OCI-LY3 (cell line): ENCODE results near the gene SKOR1.

Experiments
- EZH2phosphoT487 ChIP-seq: fragments of 200-600 bp; shearing (Covaris generic); IDR thresholded peaks from 2 replicates; pipeline ENCODE4 v1.6.1; 2018; ENCODE audit warnings: antibody characterized with exemption, mixed run types, low read depth
- TF ChIP-seq, protein P1 (sequence below): fragments of 200-600, 300-600 bp; sonication (generic); IDR thresholded peaks from 2 replicates; pipeline ENCODE4 v1.5.1; 2014; ENCODE audit warnings: antibody characterized with exemption, low read length, low read depth

DNA sequence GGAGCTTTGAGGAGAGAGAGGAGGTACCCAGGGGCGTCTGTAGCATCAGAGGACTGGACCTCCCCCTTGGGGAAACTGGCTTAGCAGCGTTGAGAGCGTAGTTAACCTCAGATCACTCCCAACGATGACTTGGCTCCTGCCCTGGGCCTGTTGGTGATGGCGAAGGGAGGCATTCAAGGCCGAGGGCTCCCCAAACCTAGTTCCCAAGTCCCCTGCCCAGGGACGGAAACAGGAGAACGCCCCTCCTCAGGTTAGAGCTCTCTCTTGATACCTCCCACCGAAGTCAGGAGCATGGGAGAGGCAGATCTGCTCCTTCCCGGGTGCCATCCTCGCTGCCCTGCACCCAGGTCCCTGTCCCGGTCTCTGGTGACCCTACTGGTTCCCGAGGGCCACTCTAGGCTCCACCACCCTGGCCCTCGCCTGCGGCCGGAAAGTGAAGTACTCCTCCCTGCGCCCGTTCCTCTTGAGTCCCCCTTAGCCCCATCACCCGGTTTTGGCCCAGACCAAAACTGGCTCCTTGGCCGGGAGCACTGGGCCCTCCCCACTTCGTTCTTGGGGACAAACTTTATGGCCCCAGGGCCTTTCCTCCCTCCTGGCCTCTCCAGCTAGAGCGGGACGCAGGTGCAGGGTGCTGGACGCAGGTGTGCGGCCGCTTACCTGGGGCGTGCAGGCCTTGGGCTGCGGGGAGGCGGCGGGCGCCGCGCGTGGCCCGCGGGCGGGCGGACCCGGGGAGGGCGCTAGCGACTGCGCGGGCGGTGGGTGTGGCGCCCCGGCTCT is 2.6 kb upstream of the SKOR1 start:
- TF ChIP-seq, protein P1, sequence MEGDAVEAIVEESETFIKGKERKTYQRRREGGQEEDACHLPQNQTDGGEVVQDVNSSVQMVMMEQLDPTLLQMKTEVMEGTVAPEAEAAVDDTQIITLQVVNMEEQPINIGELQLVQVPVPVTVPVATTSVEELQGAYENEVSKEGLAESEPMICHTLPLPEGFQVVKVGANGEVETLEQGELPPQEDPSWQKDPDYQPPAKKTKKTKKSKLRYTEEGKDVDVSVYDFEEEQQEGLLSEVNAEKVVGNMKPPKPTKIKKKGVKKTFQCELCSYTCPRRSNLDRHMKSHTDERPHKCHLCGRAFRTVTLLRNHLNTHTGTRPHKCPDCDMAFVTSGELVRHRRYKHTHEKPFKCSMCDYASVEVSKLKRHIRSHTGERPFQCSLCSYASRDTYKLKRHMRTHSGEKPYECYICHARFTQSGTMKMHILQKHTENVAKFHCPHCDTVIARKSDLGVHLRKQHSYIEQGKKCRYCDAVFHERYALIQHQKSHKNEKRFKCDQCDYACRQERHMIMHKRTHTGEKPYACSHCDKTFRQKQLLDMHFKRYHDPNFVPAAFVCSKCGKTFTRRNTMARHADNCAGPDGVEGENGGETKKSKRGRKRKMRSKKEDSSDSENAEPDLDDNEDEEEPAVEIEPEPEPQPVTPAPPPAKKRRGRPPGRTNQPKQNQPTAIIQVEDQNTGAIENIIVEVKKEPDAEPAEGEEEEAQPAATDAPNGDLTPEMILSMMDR = no peak
- TF ChIP-seq EZH2phosphoT487 = no peak
